ENCODE measurements around the gene MFRP. TPM values are rescaled to one million over a fixed set of nuclear protein-coding genes. Genes with fewer than 3 reads are reported as not detected.

The MFRP gene
- total RNA-seq, 4 donors from 2014 or later: not detected

- Histone ChIP-seq H3K9me3 (no peaks in the 10 kb centered on the region), H3K4me1 (peaks cover 50 to 67% of the 10 kb centered on the region in 2 donors), H3K27me3 (no peaks in the 10 kb centered on the region), H3K27ac (peak overlapping the region in 1 of 3 donors; percentile 8), H3K4me3 (replicated peaks in 1 of 3) (no peak overlapping the region), H3K36me3 (no peaks in the 10 kb centered on the region)
- intact Hi-C loops (cut with DNase I): no loop called here
- WGBS, 2 donors: 86 to 93% methylated on average over 19 to 20 of the region's 26 CpGs
- TF ChIP-seq CTCF (IDR thresholded peaks at IDR 0.05) (no peak), POLR2A (IDR thresholded peaks at IDR 0.05) (no peak)
- DNase-seq: no peak
These were observed 26.0 kb upstream of the MFRP start for GRCh38 chr11:119372260-119373058.

- H3K27ac ChIP-seq: peak overlapping the region in 2 of 3 donors; percentile 8 to 68
- intact Hi-C loops (cut with DNase I): no loop called here
These were observed 25.3 kb upstream of the MFRP start for GRCh38 chr11:119371778-119372182.

GRCh38 chr11:119371067-119371601 lies 24.6 kb upstream of the MFRP start:
- intact Hi-C loops (cut with DNase I): no loop called here
- no peaks in the 10 kb centered on the region for H3K9me3 ChIP-seq
- H3K36me3 ChIP-seq: no peaks in the 10 kb centered on the region
- H3K27me3 ChIP-seq: no peaks in the 10 kb centered on the region
- H3K27ac ChIP-seq: peak overlapping the region; percentile 57 to 70 (median 68)
- peaks cover 40 to 59% of the 10 kb centered on the region in 2 donors for H3K4me1 ChIP-seq
- no peak for DNase-seq
- WGBS, 2 donors: 55 to 65% methylated on average over 7 of the region's 8 CpGs
- TF ChIP-seq POLR2A (IDR thresholded peaks at IDR 0.05) (no peak), CTCF (IDR thresholded peaks at IDR 0.05) (no peak)
- no peak overlapping the region for H3K4me3 ChIP-seq (replicated peaks in 1 of 3)

More at GRCh38 chr11:119371778-119372182, 25.3 kb upstream of the MFRP start:
- Histone ChIP-seq H3K27me3 (no peaks in the 10 kb centered on the region), H3K4me1 (peaks cover 46 to 65% of the 10 kb centered on the region in 2 donors), H3K4me3 (replicated peaks in 1 of 3) (no peak overlapping the region), H3K9me3 (no peaks in the 10 kb centered on the region), H3K36me3 (no peaks in the 10 kb centered on the region)
- TF ChIP-seq POLR2A (IDR thresholded peaks at IDR 0.05): no peak
- peak in 3 of 6 experiments; percentile 18 to 32 (median 27) for TF ChIP-seq CTCF (IDR thresholded peaks at IDR 0.05)
- 68 to 75% methylated on average over 8 of the region's 8 CpGs for WGBS, 2 donors
- DNase-seq: peak; percentile 28 to 32

GRCh38 chr11:119370486-119371046 lies 24.1 kb upstream of the MFRP start:
- peak overlapping the region; percentile 57 to 70 (median 68) for H3K27ac ChIP-seq
- WGBS, 2 donors: 36 to 38% methylated on average over 8 of the region's 8 CpGs
- H3K9me3 ChIP-seq: no peaks in the 10 kb centered on the region
- peaks cover 35 to 53% of the 10 kb centered on the region in 2 donors for H3K4me1 ChIP-seq
- TF ChIP-seq POLR2A (IDR thresholded peaks at IDR 0.05) (peak in 1 of 2 donors; percentile 38), CTCF (IDR thresholded peaks at IDR 0.05) (no peak)
- no peaks in the 10 kb centered on the region for H3K27me3 ChIP-seq
- intact Hi-C loops (cut with DNase I): no loop called here
- no peaks in the 10 kb centered on the region for H3K36me3 ChIP-seq
- DNase-seq: peak; percentile 84 to 88
- no peak overlapping the region for H3K4me3 ChIP-seq (replicated peaks in 1 of 3)

Measured in thyroid gland (tissue), 4 donors.